ENCODE measurements around the gene COL23A1.

GRCh38 chr5:178630951-178631350 lies 40.8 kb upstream of the COL23A1 start:
- TF ChIP-seq CTCF (conservative IDR thresholded peaks at IDR 0.05 in 1 of 2, IDR thresholded peaks at IDR 0.05 in 1 of 2; ENCODE audit: low read depth in 1 of 2, low read length in 2 of 2) = no peak
- no peak for TF ChIP-seq EZH2 (IDR thresholded peaks at IDR 0.05; ENCODE audit: low read length, missing control alignments)

All from fibroblast of lung (primary cell).